BLaER1 treated with 17β-estradiol and CSF1 and Interleukin-3, amounts not matched to agents 10 nM and 100 nM (cell line): ENCODE data around the gene CTSA.
"Not testable (repeated sequence)": the region's sequence is repeated elsewhere in the genome, so short reads cannot be mapped to it uniquely, and the experiment has no call there.

Experiments
- H3K27ac ChIP-seq, 11 experiments: shearing (Covaris generic); formaldehyde crosslinking; 2 replicates each; pipeline ENCODE4 v1.8.1; 2022
- H3K27me3 ChIP-seq, 11 experiments: shearing (Covaris generic); formaldehyde crosslinking; 2 replicates each; pipeline ENCODE4 v1.8.1; 2022
- H3K36me3 ChIP-seq, 11 experiments: shearing (Covaris generic); formaldehyde crosslinking; 2 replicates each; pipeline ENCODE4 v1.8.1; 2022
- H3K4me1 ChIP-seq, 10 experiments: shearing (Covaris generic); formaldehyde crosslinking; 2 replicates each; pipeline ENCODE4 v1.8.1; 2022
- H3K4me2 ChIP-seq, 11 experiments: shearing (Covaris generic); formaldehyde crosslinking; 2 replicates each; pipeline ENCODE4 v1.8.1; 2022
- H3K4me3 ChIP-seq, 10 experiments: shearing (Covaris generic); formaldehyde crosslinking; 2 replicates each; pipeline ENCODE4 v1.8.1; 2022
- H3K9ac ChIP-seq, 11 experiments: shearing (Covaris generic); formaldehyde crosslinking; 2 replicates each; pipeline ENCODE4 v1.8.1; 2022
- H3K9me3 ChIP-seq, 11 experiments: shearing (Covaris generic); formaldehyde crosslinking; replicated peaks in 1 of 11; 2 replicates each; pipeline ENCODE4 v1.8.1; 2022
- H4K20me1 ChIP-seq, 11 experiments: shearing (Covaris generic); formaldehyde crosslinking; 2 replicates each; pipeline ENCODE4 v1.8.1; 2022
- Cebpa-rat ChIP-seq, 11 experiments: shearing (Covaris generic); IDR thresholded peaks; 2 replicates each; pipeline ENCODE4 v1.8.1; 2022

Gene CTSA

GRCh38 chr20:45921337-45922189 lies 30.4 kb downstream of the CTSA start:
- H3K27ac ChIP-seq = no peak overlapping the region
- peaks cover 6 to 96% (median 16%) of the 10 kb centered on the region in 10 experiments; a peak in 17 of 20 replicates for H3K4me1 ChIP-seq
- TF ChIP-seq Cebpa-rat (IDR thresholded peaks at IDR 0.05) = no peak
- H3K4me3 ChIP-seq = no peak overlapping the region
- no peaks in the 10 kb centered on the region for H3K9me3 ChIP-seq
- no peaks in the 10 kb centered on the region for H4K20me1 ChIP-seq
- H3K9ac ChIP-seq = no peak overlapping the region
- H3K36me3 ChIP-seq = no peaks in the 10 kb centered on the region
- peak overlapping the region in 4 of 11 experiments; percentile 45 to 81 (median 74); a peak in 7 of 22 replicates for H3K4me2 ChIP-seq
- no peaks in the 10 kb centered on the region for H3K27me3 ChIP-seq

- peak overlapping the region in 4 of 11 experiments; percentile 50 to 79 (median 69); a peak in 8 of 22 replicates for H3K9ac ChIP-seq
- no peaks in the 10 kb centered on the region for H4K20me1 ChIP-seq
- H3K27me3 ChIP-seq = no peaks in the 10 kb centered on the region
- peaks cover 6 to 65% (median 16%) of the 10 kb centered on the region in 10 experiments; a peak in 17 of 20 replicates for H3K4me1 ChIP-seq
- H3K27ac ChIP-seq = peak overlapping the region in 5 of 11 experiments; percentile 14 to 85 (median 74); a peak in 8 of 22 replicates
- H3K36me3 ChIP-seq = no peaks in the 10 kb centered on the region
- H3K4me2 ChIP-seq = peak overlapping the region in 4 of 11 experiments; percentile 20 to 85 (median 76); a peak in 8 of 22 replicates
- no peaks in the 10 kb centered on the region for H3K9me3 ChIP-seq
- H3K4me3 ChIP-seq = no peak overlapping the region
- no peak for TF ChIP-seq Cebpa-rat (IDR thresholded peaks at IDR 0.05)
These were observed 33.5 kb downstream of the CTSA start for GRCh38 chr20:45924391-45925261.

DNA sequence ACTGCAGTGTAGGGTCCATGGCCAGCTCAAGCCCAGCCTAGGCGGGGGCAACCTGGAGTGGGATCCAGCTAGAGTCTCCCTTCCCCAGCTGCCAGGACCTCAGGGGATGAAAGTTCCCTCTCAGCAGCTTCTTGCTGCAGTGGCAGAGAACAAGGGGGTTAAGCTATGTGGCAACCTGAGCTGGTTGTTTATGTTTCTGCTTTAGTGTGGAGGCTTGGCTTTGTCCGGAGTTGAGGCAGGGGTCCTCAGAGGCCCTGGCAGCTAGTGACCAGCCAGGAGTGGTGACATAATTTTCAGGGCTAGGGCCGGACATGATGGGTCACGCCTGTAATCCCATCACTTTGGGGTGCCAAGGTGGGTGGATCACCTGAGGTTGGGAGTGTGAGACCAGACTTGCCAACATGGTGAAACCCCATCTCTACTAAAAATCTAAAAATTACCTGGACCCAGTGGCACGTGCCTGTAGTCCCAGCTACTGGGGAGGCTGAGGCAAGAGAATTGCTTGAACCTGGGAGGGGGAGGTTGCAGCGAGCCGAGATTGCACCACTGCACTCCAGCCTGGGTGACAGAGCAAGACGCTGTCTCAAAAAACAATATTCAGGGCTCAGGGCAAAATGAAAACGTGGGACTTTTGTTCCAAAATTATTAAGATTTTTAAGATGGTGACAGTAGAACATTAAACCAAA lies 34.8 kb downstream of the CTSA start:
- Histone ChIP-seq H3K27me3 (no peaks in the 10 kb centered on the region), H3K9ac (no peak overlapping the region), H3K9me3 (no peaks in the 10 kb centered on the region), H3K4me3 (no peak overlapping the region), H3K4me2 (peak overlapping the region in 2 of 11 experiments; percentile 82 to 85; a peak in 5 of 22 replicates), H3K4me1 (peaks cover 6 to 52% (median 13%) of the 10 kb centered on the region in 10 experiments; a peak in 17 of 20 replicates), H4K20me1 (0 out of 22 replicates have a peak, but pooled peaks cover 0 to 5% (median 0%) of the 10 kb centered on the region in 11 experiments), H3K36me3 (no peaks in the 10 kb centered on the region), H3K27ac (peak overlapping the region in 3 of 11 experiments; percentile 18 to 85 (median 32); a peak in 3 of 22 replicates)
- TF ChIP-seq Cebpa-rat (IDR thresholded peaks at IDR 0.05) = no peak

DNA sequence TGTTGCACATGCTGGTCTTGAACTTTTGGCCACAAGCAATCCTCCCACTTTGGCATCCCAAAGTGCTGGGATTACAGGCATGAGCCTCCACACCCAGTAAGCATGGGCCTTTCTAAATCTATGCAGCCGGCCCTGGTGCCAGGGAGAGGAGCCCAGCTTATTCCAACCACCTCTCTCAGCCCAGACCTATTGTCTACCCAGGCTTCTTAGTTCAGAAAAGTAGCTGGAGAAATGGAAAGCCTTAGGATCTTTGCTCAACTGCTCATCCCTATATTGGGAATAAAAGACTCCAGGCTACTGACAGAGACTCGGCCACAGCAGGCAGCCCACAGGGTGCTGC lies 35.6 kb downstream of the CTSA start:
- no peak for TF ChIP-seq Cebpa-rat (IDR thresholded peaks at IDR 0.05)
- H3K36me3 ChIP-seq = no peaks in the 10 kb centered on the region
- peaks cover 6 to 44% (median 12%) of the 10 kb centered on the region in 10 experiments; a peak in 17 of 20 replicates for H3K4me1 ChIP-seq
- H4K20me1 ChIP-seq = 0 out of 22 replicates have a peak, but pooled peaks cover 0 to 5% (median 0%) of the 10 kb centered on the region in 11 experiments
- no peaks in the 10 kb centered on the region for H3K9me3 ChIP-seq
- no peak overlapping the region for H3K4me3 ChIP-seq
- no peak overlapping the region for H3K4me2 ChIP-seq
- no peak overlapping the region for H3K27ac ChIP-seq
- no peaks in the 10 kb centered on the region for H3K27me3 ChIP-seq
- no peak overlapping the region for H3K9ac ChIP-seq

GRCh38 chr20:45927071-45927878 lies 36.1 kb downstream of the CTSA start:
- H3K4me2 ChIP-seq = no peak overlapping the region
- H3K27ac ChIP-seq = no peak overlapping the region
- TF ChIP-seq Cebpa-rat (IDR thresholded peaks at IDR 0.05) = no peak
- H3K27me3 ChIP-seq = no peaks in the 10 kb centered on the region
- peaks cover 4 to 39% (median 10%) of the 10 kb centered on the region in 10 experiments; a peak in 17 of 20 replicates for H3K4me1 ChIP-seq
- no peak overlapping the region for H3K4me3 ChIP-seq
- no peaks in the 10 kb centered on the region for H3K9me3 ChIP-seq
- H4K20me1 ChIP-seq = 0 out of 22 replicates have a peak, but pooled peaks cover 0 to 5% (median 0%) of the 10 kb centered on the region in 11 experiments
- no peak overlapping the region for H3K9ac ChIP-seq
- no peaks in the 10 kb centered on the region for H3K36me3 ChIP-seq

DNA sequence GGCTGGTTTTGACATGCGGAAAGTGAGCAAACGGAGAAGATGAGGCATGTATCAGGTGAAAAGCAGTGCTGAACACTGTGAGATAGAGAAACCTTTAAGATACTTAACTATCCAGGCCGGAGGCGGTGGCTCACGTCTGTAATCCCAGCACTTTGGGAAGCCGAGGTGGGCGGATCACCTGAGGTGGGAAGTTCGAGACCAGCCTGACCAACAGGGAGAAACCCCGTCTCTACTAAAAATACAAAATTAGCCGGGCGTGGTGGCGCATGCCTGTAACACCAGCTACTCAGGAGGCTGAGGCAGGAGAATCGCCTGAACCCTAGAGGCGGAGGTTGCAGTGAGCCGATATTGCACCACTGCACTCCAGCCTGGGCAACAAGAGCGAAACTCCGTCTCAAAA lies 40.5 kb downstream of the CTSA start:
- Histone ChIP-seq H4K20me1 (peaks cover 0 to 27% (median 15%) of the 10 kb centered on the region in 11 experiments; a peak in 15 of 22 replicates), H3K4me1 (peaks cover 18 to 25% (median 22%) of the 10 kb centered on the region in 10 experiments)
- H3K4me3 ChIP-seq, H3K9ac ChIP-seq, H3K4me2 ChIP-seq, H3K9me3 ChIP-seq, H3K27ac ChIP-seq, H3K27me3 ChIP-seq, H3K36me3 ChIP-seq: not testable (repeated sequence)

GRCh38 chr20:45933266-45934045 lies 42.3 kb downstream of the CTSA start:
- TF ChIP-seq Cebpa-rat (IDR thresholded peaks at IDR 0.05) = no peak
- Histone ChIP-seq H4K20me1 (peaks cover 0 to 43% (median 26%) of the 10 kb centered on the region in 11 experiments; a peak in 15 of 22 replicates), H3K27ac (peak overlapping the region; percentile 99 to 100 (median 100)), H3K4me3 (peak overlapping the region; percentile 78 to 98 (median 86)), H3K9me3 (no peaks in the 10 kb centered on the region), H3K4me1 (peaks cover 18 to 39% (median 26%) of the 10 kb centered on the region in 10 experiments), H3K4me2 (peak overlapping the region; percentile 84 to 99 (median 92)), H3K27me3 (no peaks in the 10 kb centered on the region), H3K9ac (peak overlapping the region; percentile 99 to 100 (median 100)), H3K36me3 (peaks cover 17 to 21% (median 19%) of the 10 kb centered on the region in 11 experiments)
